GM13976 (cell line): Measurements from ENCODE around the gene RFX6.

Source experiments
- DNase-seq: peaks from one replicate; pipeline ENCODE4 v3.0.0; 2012; ENCODE audit warnings: low spot score
- CTCF ChIP-seq: IDR thresholded peaks from 2 replicates; pipeline ENCODE4 v1.5.1; 2012; ENCODE audit warnings: borderline replicate concordance, mild to moderate bottlenecking; ENCODE audit not compliant: insufficient read depth; ENCODE audit errors: extremely low read depth, missing control alignments, control extremely low read depth
- in situ Hi-C: fragments of 300-500 bp; cut with MboI; formaldehyde crosslinking; loops from one replicate; pipeline ENCODE4 v1.12.0; 2022; ENCODE audit warnings: low sequenced_read_pairs, mixed read lengths, inconsistent platforms; ENCODE audit not compliant: unreplicated experiment

Gene RFX6

GRCh38 chr6:116973976-116974375, 96.9 kb downstream of the RFX6 start:
- TF ChIP-seq CTCF: no peak
- in situ Hi-C loops: no loop called here
- no peak for DNase-seq

GRCh38 chr6:116974526-116975316, 97.7 kb downstream of the RFX6 start:
- DNase-seq: no peak
- no peak for TF ChIP-seq CTCF
- in situ Hi-C loops: no loop called here

DNA sequence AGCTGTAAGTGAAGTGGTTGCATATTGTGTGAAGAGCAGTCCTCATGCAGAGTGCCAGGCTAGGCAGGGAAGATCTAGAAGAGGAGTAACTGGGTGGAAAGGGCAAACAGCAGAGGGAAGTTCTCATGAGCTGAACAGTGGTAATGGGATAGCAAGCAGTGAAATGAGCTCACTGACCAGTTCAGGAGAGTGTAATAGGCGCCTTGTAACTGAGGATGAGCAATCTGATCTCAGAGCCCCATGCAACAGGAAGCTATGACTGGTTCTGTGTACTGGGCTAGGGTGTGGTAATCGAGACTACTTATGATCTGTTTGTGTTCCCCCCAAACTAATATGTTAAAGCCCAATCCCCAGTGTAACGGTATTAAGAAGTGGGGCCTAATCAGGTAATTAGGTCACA, 98.6 kb downstream of the RFX6 start:
- in situ Hi-C loops: no loop called here
- DNase-seq: no peak
- no peak for TF ChIP-seq CTCF

DNA sequence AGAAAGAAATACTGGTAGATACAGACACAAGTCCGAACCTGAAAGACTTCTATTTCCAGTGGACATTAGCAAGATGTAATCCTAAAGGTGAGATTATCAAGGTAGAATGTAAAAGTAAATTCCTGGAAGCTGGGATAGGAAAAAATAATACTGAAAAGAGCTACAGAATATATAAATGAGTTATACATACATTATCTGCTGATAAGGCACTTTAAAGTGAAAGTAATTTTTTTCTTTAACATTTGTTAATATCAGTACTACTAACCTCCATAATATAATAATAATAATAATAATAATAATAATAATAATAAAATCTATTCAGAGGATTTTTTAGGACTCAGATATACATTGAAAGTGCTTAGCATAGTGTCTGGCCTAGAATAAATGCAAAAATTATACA, 102.5 kb downstream of the RFX6 start:
- in situ Hi-C loops: no loop called here

More for the DNA sequence above, 102.5 kb downstream of the RFX6 start:
- no peak for DNase-seq
- TF ChIP-seq CTCF: no peak
